ENCODE measurements around the gene HOXC4.

HOXC4 gene

DNA sequence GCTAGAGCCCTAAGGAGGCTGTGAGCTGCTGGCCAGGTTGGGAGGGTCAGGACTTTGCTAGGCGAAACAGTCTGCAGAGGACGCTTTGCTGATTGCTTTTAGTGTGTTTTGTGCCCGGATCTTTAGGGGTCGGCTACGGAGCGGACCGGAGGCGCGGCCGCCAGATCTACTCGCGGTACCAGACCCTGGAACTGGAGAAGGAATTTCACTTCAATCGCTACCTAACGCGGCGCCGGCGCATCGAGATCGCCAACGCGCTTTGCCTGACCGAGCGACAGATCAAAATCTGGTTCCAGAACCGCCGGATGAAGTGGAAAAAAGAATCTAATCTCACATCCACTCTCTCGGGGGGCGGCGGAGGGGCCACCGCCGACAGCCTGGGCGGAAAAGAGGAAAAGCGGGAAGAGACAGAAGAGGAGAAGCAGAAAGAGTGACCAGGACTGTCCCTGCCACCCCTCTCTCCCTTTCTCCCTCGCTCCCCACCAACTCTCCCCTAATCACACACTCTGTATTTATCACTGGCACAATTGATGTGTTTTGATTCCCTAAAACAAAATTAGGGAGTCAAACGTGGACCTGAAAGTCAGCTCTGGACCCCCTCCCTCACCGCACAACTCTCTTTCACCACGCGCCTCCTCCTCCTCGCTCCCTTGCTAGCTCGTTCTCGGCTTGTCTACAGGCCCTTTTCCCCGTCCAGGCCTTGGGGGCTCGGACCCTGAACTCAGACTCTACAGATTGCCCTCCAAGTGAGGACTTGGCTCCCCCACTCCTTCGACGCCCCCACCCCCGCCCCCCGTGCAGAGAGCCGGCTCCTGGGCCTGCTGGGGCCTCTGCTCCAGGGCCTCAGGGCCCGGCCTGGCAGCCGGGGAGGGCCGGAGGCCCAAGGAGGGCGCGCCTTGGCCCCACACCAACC is 23.9 kb upstream of the HOXC4 start:
- no peak for DNase-seq

- no peak for DNase-seq
Observed at GRCh38 chr12:54030442-54030801, 23.2 kb upstream of the HOXC4 start.

DNA sequence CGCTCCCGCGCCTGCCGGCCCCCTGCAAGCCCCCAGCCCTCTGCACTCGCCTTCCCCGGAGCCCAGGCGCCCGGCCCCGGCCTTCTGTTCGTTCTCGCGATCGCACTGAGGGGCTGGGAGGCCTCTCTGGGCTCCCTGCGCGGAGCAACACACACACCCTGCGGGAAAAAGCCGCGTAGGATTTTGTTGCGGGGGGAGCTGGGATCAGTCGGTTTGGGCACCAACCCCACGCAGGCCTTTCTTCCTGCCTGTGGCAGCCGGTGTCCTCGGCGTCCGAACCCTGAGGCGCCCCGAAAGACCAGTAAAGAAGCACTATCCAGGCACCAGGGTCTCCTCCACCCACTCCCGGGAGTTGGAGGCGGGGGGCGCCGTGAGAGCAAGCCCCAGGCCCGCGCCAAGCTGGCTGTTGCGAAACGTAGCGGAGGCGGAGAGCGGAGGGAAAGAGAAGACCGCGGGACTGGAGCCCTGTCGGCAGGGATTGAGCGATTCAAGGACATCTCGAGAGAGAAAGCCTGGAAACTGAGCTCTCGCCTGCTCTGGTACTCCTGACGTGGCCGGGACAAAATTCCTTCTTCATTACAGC is 22.7 kb upstream of the HOXC4 start:
- DNase-seq = no peak

GRCh38 chr12:54031480-54031879 is 22.2 kb upstream of the HOXC4 start:
- no peak for DNase-seq

DNA sequence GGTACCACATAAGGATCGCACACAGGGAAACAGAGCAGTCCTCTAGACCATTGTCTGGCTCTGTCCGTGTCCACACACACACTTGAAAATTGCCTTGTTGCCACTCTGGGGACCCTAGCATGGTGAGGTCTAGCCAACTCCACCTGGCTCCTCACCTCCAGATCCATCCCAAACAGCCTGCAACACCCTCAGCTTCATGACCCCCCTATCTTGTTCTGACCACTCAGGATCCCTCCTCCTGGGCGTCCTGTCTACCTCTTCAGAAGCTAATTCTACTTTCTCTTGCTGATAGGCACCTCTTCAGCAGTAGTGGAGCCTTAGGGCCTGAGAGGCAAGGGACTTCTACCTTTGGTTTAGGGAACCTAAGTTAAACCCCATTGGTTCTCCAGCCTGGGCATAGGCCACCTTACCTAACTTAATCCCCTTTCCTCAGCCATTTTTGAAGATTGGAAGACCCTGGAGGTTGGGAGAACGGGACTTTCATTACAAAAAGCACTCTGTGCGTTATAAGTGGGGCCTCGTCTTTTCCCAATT is 21.5 kb upstream of the HOXC4 start:
- DNase-seq = no peak

DNA sequence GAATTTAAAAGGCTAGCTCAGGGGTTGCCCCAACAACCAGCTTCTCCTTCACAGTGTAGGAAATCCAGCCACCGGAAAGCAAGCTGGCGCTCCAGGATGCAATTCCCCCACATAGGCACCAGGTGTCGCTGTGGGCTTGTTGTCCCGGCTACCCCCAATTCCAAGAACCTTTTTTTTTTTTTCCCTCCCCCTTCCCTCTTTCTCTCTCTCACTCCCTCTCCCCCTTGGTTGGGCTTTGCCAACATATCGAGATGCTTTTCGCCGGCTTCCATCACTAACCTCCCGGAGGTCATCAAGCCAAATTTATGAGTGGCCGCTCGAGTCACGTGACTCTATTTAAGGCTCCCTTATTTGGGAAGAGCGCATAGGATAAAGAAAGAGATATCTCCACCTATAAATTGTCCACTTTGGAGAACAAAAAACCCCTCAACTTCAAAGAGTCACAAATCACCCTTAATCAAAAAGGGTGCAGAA is 21.0 kb upstream of the HOXC4 start, which contains the start of gene HOXC5:
TSS of gene HOXC5 (plus strand) at position 424 of the 474 bp plus-strand sequence. CDS start 73 bp downstream, outside the sequence.
- DNase-seq = peak; percentile 90 to 94

DNA sequence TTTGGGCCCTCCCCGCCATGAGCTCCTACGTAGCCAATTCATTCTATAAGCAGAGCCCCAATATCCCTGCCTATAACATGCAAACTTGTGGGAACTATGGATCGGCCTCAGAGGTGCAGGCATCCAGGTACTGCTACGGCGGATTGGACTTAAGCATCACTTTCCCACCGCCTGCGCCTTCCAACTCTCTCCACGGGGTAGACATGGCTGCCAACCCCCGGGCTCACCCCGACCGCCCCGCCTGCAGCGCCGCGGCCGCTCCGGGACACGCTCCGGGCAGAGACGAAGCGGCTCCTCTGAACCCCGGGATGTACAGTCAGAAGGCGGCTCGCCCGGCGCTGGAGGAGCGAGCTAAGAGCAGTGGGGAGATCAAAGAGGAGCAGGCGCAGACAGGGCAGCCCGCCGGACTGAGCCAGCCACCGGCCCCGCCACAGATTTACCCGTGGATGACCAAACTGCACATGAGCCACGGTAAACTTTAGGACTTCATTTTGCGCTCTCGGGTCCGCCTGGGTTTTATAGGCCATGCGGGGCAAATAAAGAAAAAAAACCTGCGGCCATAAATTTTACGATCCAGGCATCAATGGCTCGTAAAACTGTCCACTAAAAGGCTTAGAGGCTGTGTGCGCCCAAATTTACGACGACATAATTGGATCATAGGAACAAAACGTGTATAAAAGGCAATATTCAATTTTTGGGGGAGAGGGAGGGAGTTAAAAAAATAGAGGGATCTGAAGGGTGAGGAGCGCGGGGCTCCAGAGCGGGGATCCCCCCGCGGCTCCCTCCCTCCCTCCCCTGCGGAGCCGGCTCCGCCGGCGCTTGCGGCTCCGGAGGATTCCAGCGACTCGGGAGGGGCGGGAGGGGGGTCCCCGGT is 20.3 kb upstream of the HOXC4 start:
- peak in 1 of 2 experiments; percentile 79 for DNase-seq

GRCh38 chr12:54033980-54034784 is 19.5 kb upstream of the HOXC4 start:
- no peak for DNase-seq

GRCh38 chr12:54034785-54035310 is 18.8 kb upstream of the HOXC4 start:
- DNase-seq = no peak

DNA sequence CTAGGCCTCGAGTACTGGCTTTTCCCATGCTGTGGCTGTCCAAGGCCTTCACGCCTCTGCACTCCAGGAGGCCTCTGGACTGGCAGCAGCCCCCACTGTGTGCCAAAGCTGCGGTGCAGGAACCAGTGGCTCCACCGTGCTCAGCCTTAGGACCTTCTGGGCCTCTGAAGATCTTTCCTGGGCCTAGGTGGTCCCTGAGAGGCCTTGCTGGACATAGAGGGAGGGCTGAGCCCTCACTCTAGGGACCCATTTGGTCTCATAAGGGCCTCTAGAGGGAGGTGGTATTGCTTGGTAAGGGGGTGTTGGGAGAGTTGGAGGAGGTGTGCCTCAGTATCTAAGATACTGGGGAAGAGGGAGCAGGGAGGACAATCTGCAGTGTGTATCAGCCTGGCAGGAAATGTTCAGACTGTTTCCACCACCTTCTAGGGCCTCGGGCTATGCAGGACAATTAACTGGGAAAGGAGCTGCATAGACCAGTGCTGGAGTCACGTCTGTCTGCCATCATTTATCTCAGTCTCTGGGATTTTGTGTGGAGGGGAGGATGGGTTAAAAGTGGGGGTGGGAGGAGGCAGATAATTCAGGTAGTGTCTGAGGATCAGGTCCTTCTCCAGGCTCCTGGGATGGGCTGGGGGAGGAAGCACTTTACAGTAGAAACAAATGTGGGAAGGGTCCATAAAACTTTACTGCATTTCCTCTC is 17.9 kb upstream of the HOXC4 start:
- no peak for DNase-seq

GRCh38 chr12:54036620-54037359 is 16.8 kb upstream of the HOXC4 start:
- peak in 1 of 2 experiments; percentile 71 for DNase-seq

GRCh38 chr12:54037360-54038283 is 16.0 kb upstream of the HOXC4 start:
- no peak for DNase-seq

DNA sequence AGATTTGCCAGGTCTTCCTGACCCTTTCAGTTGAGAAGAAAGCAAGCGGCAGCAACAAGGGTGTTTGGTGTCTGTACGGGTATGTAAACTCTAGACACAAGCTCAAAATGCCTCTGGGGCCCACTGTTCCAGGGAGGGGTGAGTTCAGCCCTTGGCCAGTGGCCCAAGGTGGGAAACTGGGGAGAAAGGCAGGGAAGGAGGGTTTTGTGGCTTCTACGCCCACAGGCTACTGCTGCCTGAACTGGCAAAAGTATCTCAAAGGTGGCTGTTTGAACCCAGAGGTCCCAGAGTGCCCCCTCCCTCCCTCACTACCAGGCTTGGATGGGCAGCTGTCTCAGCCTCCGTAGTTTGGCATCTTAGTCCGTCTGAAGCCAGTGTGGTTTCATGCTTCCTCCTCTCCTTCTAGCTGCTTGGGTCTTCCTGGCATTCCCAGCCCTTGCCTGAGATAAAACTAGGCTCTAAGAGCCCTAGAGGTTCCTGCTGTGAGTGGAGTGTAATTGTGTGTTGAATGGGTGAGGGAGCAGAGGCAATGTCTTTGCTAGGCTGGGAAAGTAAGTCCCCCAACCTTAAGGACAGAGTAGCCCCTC is 15.3 kb upstream of the HOXC4 start:
- DNase-seq = no peak

DNA sequence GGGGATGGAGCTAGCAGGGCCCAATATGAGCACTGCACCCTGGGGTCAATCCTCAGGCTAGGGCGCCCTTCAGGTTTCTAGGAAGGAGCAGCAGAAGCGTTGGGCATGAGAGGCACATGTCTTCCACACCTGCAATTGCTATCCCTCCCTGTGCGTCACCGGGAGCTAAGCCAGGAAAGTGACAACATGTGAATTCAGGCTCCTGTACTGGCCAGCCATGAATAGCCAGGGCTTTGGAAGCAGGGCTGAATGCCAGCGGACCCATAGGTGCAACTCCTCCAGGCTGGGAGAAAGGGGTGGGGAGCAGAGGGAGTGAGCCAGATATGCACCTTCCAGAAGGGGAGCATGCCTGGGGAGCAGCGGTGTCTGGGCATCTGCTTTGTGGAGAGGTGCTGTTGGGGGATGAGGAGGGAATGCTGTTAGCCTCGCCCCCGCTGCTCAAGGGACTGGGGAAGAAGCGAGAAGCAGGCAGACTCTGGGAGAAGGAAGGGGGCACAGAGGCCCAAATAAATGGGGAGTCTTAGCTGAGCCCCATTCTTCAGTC is 14.7 kb upstream of the HOXC4 start:
- DNase-seq = no peak

DNA sequence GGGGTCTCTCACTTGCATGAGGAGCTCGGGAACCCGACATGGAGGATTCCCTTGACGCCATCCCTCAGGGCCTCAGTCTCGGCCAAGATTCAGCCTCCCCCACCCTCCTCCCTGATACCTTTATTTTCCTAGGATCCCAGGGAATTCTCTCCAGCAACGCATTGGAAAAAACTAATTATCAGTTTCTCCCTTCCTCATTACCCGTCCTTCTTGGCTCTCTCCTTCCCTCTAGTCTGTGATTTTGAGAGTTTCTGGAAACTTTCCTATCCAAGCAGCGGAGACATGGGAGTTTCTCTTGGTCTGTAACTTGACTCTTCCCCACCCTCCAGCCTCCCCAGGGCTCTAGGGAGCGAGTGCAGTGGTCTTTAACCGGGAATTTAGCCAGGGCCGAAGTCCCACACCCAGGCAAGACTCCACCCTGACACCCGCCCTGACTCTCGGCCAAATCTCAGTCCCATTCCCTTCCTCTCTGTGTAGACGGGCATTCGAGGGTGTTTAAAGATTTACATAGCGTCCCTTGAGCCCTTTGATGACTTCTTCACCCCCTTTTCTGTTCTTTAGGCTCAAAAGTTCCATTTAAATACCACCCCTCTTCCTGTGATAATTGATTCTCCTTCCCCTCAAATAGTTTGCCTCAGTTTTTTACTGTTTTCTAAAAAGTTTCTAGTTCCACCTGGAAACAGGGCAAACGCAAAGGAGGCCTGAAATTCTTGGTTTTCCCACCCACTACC is 14.1 kb upstream of the HOXC4 start:
- DNase-seq = no peak

- peak in 1 of 2 experiments; percentile 11 for DNase-seq
Observed at GRCh38 chr12:54040148-54040494, 13.5 kb upstream of the HOXC4 start.

DNA sequence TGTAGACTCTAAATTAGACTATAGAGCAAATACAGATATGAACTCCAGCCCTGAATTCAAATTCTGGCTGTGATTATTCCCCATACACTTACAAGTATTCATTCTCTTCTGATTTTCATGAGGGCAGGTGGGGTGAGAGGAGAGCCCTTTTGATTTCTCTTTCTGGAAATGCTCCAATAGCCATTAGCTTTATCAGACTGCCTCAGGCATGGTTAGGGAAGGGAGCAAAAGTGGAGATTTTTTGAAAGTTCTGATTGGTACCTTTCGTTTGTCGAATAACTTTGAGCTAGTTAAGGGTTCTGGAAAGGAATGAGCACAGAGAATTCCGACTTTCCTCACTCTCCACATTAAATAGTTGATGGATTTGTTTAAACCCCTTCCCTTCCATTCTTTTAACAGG is 13.0 kb upstream of the HOXC4 start:
- no peak for DNase-seq
